NCI-H510A treated with DMSO at 0.1 percent for 48 hours (cell line): ENCODE data around the gene SACS.

Source experiments
- DNase-seq: peaks from one replicate; lab custom pipeline; 2025; lab: John Stamatoyannopoulos, UW

Gene SACS

GRCh38 chr13:23279321-23279720, 154.2 kb downstream of the SACS start:
- DNase-seq: no peak
